Tibial artery (tissue), 4 donors: ENCODE measurements around the gene CISH.
A peak's percentile ranks its signal among the peaks of the same experiment; 100 is the strongest.

ENCODE experiments used
- DNase-seq, 2 donors: peaks; one replicate each; pipeline ENCODE4 v3.0.0-alpha.2; 2019
- H3K27ac ChIP-seq, 2 donors: fragments of 200-600 bp; sonication (generic) in 1 of 2; 1 replicate in 1 of 2; 2 replicates in 1 of 2; pipeline ENCODE4 v1.5.1; 2018 to 2019; ENCODE audit warnings: mild to moderate bottlenecking in 1 of 2
- H3K27me3 ChIP-seq, 2 donors: fragments of 200-600 bp; sonication (generic) in 1 of 2; one replicate each; pipeline versions ENCODE4 v1.5.1 to v1.6.0; 2016 to 2019
- H3K36me3 ChIP-seq, 3 donors: fragments of 200-600 bp; sonication (generic) in 2 of 3; one replicate each; pipeline ENCODE4 v1.5.1; 2016 to 2019; ENCODE audit warnings: mild to moderate bottlenecking in 2 of 3
- H3K4me1 ChIP-seq, 4 donors: fragments of 200-600 bp; sonication (generic) in 2 of 4; 1 replicate in 3 of 4; 2 replicates in 1 of 4; pipeline ENCODE4 v1.5.1; 2016 to 2019
- H3K4me3 ChIP-seq, 2 donors: fragments of 200-600 bp; sonication (generic) in 1 of 2; 1 replicate in 1 of 2; 2 replicates in 1 of 2; pipeline ENCODE4 v1.5.1; 2018 to 2019; ENCODE audit warnings: mild to moderate bottlenecking in 2 of 2
- H3K9me3 ChIP-seq, 3 donors: fragments of 200-600 bp; sonication (generic) in 1 of 3; one replicate each; pipeline ENCODE4 v1.5.1; 2016 to 2019
- intact Hi-C: fragments of 100-400 bp; cut with DNase I; formaldehyde crosslinking; loops from one replicate; pipeline ENCODE4 v1.15.0; 2023; ENCODE audit warnings: low total_unique reads
- TF ChIP-seq, protein P1 (sequence below), 2 experiments: fragments of 200-600 bp in 1 of 2; fragments of 450-650 bp in 1 of 2; IDR thresholded peaks; one replicate each; pipeline ENCODE4 v1.5.1; 2017 to 2019; ENCODE audit warnings: antibody characterized with exemption in 2 of 2, mild to moderate bottlenecking in 1 of 2, moderate library complexity in 1 of 2

The CISH gene

DNA sequence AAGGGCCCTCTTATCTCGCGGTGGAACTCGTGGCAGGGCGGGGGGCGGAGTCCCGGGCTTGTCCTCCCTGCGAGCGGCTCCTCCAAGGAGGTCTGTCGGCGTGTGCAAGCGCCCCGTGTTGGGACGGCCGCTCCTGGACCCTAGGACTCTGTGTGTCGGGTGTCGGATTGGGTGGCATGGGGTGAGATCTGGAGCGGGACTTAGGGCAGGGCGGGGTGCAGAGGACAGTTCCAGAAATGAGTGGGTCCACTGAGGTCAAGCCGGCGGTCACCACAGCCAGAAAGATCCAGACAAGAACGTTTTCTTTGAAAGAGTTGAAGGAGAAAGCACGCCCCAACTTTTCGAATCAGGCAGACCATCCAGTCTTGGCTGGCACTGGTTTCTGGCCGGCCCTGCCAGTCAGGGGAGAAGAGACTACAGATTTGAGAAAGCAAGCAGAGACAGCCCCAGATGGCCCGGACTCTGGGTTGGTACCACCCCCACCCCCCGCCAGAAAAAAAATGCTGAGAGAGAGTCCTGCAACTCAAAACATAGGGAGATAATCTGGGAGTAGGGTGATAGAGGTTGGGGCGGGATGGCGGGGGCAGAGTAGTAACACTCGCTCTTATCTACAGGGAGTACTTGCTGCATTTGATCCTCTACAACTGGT lies 784 bp upstream of the CISH start:
- peaks cover 0 to 50% (median 32%) of the 10 kb centered on the region in 4 donors for H3K4me1 ChIP-seq
- intact Hi-C loops = loop anchor here (1.0 kb wide), 1 partner anchor 41 kb away; no protein-coding TSS in a partner anchor

DNA sequence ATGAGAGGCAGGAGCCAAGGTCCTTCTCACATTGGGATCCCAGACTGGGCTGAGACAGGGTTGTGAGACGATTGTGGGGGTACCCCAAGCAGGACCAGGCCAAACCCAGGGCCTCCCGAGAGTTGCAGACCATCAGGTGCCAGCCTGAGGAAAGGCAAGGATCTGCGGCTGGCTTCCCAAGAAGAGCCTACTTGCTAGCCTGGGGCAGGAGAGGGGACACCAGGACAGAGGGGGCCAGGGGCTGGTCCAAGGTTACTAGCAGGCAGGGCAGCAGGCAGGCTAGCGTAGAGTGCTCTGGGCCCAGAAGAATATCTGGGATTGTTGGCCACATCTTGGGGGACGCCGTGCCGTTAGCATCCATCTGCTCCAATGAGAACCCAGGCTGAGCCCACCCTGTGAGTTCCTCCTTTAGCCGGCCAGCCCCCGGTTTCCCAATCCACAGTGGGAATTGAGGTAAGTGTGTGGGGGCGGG lies 546 bp downstream of the CISH start:
- Histone ChIP-seq H3K27ac (peak overlapping the region; percentile 75 to 78), H3K27me3 (no peaks in the 10 kb centered on the region), H3K4me3 (peak overlapping the region; percentile 57 to 80), H3K36me3 (peaks cover 0 to 25% (median 17%) of the 10 kb centered on the region in 3 donors), H3K9me3 (no peaks in the 10 kb centered on the region), H3K4me1 (peaks cover 0 to 63% (median 35%) of the 10 kb centered on the region in 4 donors)
- no peak for DNase-seq
- intact Hi-C loops = no loop called here
- TF ChIP-seq, protein P1, sequence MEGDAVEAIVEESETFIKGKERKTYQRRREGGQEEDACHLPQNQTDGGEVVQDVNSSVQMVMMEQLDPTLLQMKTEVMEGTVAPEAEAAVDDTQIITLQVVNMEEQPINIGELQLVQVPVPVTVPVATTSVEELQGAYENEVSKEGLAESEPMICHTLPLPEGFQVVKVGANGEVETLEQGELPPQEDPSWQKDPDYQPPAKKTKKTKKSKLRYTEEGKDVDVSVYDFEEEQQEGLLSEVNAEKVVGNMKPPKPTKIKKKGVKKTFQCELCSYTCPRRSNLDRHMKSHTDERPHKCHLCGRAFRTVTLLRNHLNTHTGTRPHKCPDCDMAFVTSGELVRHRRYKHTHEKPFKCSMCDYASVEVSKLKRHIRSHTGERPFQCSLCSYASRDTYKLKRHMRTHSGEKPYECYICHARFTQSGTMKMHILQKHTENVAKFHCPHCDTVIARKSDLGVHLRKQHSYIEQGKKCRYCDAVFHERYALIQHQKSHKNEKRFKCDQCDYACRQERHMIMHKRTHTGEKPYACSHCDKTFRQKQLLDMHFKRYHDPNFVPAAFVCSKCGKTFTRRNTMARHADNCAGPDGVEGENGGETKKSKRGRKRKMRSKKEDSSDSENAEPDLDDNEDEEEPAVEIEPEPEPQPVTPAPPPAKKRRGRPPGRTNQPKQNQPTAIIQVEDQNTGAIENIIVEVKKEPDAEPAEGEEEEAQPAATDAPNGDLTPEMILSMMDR (IDR thresholded peaks at IDR 0.05) = no peak

More for the DNA sequence above, 784 bp upstream of the CISH start:
- DNase-seq = no peak
- Histone ChIP-seq H3K36me3 (peaks cover 0 to 12% (median 8%) of the 10 kb centered on the region in 3 donors), H3K27ac (peak overlapping the region; percentile 75 to 78), H3K4me3 (peak overlapping the region; percentile 57 to 80), H3K9me3 (no peaks in the 10 kb centered on the region), H3K27me3 (no peaks in the 10 kb centered on the region)
- TF ChIP-seq, protein P1 (IDR thresholded peaks at IDR 0.05) = no peak

DNA sequence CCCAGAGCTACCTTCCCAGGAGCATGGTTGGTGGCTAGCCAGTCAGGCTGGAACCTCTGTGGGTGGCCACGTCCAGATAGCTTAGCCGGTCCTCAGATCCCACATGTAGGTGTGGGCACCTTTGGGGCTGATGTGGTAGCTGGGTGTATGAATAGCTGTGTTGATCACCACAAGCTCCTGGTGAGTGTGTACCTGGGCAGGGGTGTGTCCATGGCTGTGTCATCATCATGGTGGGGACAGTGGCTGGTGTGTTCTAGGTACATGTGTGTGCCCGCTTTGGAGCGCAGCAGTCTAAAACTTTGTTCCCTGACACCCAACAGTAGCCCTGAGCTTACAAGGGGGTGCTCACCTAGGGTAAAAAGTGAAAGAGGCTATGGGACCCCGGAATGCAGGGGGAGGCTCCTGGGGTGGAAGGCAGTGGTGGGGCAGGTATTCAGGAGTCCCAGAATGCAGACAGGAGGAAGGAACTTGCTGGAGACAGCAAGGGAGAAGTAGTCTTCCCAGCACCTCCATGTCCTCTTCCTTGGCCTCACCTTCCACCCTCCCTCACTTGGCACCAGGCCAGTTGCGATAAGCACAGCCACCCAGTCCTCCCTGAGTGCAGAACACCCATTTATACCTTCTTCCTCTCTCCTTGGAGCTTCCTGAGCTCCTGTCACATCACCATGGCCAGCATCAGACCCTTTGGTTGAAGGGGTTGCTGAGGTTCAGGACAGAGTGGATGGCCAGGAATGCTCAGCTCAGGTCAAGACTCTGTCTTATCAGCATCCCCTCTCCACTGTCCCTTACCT lies 1.2 kb downstream of the CISH start:
- H3K9me3 ChIP-seq = no peaks in the 10 kb centered on the region
- peak overlapping the region; percentile 57 to 80 for H3K4me3 ChIP-seq
- H3K4me1 ChIP-seq = peaks cover 0 to 70% (median 39%) of the 10 kb centered on the region in 4 donors
- no peak for DNase-seq
- no peaks in the 10 kb centered on the region for H3K27me3 ChIP-seq
- H3K27ac ChIP-seq = peak overlapping the region; percentile 75 to 78
- TF ChIP-seq, protein P1 (IDR thresholded peaks at IDR 0.05) = no peak
- intact Hi-C loops = no loop called here
- peaks cover 0 to 27% (median 17%) of the 10 kb centered on the region in 3 donors for H3K36me3 ChIP-seq

DNA sequence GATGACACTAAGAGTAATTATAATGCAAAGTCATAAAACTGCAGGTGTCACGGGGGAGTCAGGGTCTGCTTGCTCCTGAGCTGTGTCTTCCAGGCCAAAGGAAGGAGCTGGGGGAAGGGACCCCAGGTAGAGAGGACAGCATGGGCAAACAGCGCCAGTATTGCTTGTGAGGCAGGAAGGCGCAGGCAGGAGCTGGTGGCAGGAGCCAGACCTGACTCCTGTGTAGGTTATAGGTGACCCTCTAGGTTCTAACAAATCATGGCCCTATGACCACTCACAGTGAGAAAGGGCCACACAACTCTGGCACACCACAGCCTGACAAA lies 1.9 kb downstream of the CISH start:
- Histone ChIP-seq H3K36me3 (peaks cover 0 to 30% (median 17%) of the 10 kb centered on the region in 3 donors), H3K9me3 (no peaks in the 10 kb centered on the region), H3K27ac (no peak overlapping the region), H3K27me3 (no peaks in the 10 kb centered on the region), H3K4me3 (peak overlapping the region in 1 of 2 donors; percentile 80), H3K4me1 (peaks cover 0 to 76% (median 43%) of the 10 kb centered on the region in 4 donors)
- intact Hi-C loops = no loop called here
- no peak for DNase-seq
- TF ChIP-seq, protein P1 (IDR thresholded peaks at IDR 0.05) = no peak

DNA sequence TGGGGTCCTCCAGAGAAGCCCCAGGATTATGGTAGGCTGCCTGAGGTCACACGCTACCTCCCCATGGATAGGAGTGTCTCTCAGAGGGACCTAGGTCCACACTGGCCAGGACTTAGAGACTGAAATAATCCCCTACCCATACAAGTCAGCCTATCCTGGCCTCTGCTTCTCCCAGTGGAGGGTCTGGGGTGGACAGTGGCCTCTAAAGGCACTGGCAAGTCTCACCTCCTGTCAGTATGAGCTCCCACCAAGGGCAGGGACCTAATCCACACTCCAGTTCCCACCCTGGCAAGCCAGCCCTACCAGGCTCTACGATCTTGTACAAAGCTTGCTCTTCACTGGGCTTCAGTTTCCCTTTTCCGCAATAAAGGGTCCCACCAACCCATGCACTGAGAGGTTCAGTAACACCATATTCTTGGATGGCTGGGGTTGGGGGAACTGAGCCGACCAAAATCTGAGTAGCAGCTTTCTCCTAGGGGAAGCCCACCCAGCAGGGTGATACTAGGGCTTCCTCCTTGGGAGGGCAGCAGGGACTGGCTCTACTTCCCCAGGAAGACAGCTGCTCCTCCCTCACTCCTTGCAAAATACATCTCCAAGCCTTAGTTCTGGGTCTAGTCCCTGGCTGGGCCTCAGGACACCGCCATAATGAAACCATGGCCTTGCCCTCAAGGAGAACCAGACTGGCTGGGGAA lies 2.4 kb downstream of the CISH start:
- TF ChIP-seq, protein P1 (IDR thresholded peaks at IDR 0.05) = no peak
- no peak for DNase-seq
- peaks cover 0 to 36% (median 17%) of the 10 kb centered on the region in 3 donors for H3K36me3 ChIP-seq
- H3K27me3 ChIP-seq = no peaks in the 10 kb centered on the region
- intact Hi-C loops = no loop called here
- no peak overlapping the region for H3K27ac ChIP-seq
- no peak overlapping the region for H3K4me3 ChIP-seq
- peaks cover 0 to 81% (median 46%) of the 10 kb centered on the region in 4 donors for H3K4me1 ChIP-seq
- H3K9me3 ChIP-seq = no peaks in the 10 kb centered on the region
